ENCODE data around the gene CCDC9B.
A peak's percentile ranks its signal among the peaks of the same experiment; 100 is the strongest.

The CCDC9B gene
- 1.1 to 1.7 (median 1.5) reads per million in 4 donors for total RNA-seq

DNA sequence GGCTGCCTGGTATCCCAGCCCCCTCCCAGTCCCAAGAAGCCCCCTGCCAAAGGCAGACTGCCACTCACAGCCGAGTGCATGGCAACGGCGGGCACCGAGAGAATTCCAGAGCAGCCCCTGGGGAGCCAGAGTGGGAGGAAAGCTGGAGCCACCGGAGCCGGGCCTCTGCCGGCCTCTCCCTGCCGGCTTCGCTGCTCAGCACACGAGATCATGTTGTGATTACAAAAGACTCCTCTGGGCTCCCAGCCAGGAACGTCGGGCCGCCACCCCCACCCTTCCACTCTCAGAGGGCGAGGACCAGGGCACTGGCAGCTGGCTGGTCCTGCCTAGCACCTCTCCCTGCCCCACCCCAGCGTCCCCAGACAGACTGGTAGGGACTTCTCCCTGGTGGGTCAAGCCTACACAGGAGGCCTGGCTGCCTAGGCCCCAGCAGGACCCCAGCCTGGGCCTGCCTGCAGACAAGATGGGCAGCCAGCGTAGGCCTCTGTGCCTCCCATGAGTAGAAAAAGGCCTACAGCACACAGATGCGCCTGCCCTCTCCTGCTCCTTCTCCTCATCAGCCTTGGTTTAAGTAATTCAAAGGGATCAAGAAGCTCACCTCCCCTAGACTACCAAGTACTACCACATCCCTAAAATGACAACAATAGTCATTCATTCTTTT lies at the start of gene CCDC9B:
Gene CCDC9B, minus strand, starts transcription at position 200 of the 661 bp plus-strand sequence. Its CDS starts 120 bp downstream, at position 80.
- no peak for DNase-seq

DNA sequence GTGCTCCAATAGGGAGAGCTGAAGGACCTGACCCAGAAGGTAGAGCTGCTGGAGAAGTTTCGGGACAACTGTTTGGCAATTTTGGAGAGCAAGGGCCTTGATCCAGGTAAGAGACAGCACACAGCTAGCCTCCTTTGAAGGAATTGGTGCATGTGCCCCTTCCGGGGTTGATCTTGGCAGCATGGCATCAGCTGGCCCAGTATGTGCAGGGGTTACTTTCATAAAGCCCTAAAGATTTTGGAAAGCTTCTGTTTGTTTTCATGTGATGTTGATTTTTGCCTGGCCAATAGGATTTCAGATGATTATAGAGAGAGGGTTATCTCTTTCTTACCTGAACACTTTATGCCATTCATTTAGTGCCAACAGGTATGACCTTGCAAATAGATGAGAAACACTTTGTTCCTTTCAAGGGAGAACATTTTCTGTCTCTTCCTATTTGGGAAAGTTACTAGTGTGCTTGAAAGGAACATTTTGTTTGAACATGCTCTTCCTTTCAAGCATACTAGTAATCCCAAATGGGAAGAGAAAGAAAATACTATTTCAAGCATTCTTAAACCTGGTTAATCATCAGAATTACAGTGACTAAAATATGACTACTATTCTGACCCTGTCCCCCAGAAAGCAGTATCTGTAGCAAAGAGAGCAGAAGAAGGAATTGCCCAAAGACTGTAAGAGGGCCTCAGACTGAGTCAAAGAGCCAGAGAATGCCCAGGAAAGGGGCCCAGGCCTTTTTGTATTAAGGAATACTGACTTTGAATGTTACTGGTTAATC lies 49.3 kb upstream of the CCDC9B start:
- no peak for DNase-seq

DNA sequence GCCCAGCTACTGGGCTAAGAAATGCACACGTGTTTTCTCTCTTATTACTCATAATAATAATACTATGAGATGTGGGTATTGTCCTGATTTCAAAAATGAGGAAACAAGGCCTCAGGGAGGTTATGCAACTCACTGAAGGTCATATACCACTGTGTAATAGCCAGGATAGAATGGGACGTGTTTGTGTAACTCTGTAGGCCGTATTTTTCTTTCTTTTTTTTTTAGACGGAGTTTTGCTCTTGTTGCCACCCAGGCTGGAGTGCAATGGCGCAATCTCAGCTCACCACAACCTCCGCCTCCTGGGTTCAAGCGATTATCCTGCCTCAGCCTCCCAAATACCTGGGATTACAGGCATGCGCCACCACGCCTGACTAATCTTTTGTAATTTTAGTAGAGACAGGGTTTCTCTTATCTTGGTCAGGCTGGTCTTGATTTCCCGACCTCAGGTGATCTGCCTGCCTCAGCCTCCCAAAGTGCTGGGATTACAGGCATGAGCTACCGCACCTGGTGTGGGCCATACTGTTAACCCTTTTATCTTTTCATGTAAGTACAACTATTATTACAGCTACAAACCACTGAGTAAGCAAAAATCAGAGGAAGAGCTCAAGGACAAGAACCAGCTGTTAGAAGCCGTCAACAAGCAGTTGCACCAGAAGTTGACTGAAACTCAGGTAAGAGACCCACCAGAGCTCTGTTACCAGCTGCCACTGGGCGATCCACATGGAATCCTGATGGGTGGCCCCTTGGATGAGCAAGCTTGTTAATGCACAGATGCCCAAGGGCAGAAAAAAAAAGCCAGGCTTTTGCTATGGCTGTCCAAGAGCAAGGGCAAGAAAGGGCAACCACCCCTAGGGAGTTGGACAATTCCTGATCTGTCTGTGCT lies 48.4 kb upstream of the CCDC9B start:
- DNase-seq = no peak

DNA sequence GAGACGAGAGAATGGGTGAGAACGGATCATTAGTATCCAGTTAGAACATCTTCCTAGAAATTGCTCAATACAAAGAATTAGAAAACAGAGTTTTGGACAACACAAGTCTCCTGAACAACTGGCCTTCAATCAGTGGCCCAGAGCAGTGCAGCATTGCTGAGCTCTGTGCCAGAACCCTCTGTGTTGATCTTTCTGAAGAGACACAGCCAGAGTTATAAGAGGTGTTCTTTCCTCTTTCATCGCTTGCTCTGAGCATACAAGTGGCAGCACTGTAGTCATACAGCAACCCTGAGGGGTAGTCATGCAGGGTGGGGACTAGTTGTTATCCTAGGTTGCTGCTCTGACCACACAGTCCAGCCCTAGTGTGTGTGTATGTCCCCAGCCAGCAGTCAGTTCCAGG lies 45.7 kb upstream of the CCDC9B start:
- no peak for DNase-seq

DNA sequence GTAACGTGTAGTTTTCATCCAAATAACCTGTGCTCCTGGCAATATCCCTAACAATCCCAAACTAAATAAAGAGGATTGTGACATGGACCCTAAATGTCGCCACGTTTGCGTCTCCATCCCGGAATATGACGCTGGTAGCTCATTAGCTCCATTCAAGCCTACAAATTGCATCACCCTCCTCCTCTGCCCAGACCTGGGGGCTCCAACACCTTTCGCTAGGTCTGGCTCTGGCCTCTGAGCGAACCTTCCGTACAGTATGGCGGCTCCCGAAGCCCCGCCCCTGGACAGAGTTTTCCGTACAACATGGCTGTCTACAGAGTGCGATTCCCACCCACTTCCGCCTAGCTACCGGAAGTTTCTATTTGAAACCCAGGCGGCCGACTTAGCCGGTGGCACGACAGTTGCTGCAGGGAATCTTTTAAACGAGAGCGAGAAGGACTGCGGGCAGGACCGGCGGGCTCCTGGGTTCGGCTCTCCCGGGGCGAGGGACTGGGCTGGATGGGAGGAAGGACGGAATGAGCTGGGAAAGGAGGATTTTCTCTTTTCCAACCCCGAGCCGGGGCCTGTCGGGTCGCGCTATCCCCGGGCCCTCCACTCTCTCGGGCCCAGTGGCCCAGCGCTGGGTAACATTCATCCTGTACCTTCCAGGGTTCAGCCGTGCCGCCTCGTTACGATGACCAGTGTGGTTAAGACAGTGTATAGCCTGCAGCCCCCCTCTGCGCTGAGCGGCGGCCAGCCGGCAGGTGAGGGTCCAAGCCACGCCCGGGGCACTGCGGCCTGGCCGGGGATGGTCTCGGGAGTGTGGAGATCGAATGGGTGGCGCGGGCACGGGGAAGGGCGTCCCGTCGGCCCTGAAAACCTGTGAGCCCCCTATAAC lies 42.1 kb upstream of the CCDC9B start, which contains the start of gene KNSTRN:
Gene KNSTRN, plus strand, starts transcription at position 142 of the 877 bp plus-strand sequence. Its CDS starts 115 bp downstream, at position 257.
- peak; percentile 72 to 93 (median 88) for DNase-seq

DNA sequence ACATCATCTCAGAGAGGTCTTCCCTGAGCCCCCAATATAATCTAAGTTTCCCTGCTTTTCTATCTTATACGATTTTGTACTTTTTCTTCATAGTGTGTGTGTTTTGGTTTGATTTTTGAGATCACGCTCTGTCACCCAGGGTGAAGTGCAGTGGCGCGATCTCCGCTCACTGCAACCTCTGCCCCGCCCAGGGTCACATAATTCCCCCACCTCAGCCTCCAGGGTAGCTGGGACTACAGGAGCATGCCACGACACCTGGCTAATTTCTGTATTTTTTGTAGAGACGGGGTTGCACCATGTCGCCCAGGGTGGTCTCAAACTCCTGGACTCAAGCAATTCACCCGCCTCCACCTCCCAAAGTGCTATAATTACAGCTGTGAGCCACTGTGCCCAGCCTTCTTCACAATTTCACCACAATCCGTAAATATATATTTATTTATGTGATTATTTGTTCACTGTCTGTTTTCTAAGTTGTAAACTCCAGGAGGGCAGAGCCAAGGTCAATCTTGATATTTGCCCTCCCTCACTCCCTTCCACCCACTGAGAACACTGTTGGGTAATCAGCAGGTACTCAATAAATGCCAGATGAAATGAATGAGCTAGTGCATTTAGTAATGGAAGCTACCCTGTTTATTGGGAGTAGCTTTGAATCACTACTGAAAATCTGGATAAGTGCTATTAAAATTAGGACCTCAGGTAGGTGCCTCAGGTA lies 41.2 kb upstream of the CCDC9B start:
- no peak for DNase-seq

DNA sequence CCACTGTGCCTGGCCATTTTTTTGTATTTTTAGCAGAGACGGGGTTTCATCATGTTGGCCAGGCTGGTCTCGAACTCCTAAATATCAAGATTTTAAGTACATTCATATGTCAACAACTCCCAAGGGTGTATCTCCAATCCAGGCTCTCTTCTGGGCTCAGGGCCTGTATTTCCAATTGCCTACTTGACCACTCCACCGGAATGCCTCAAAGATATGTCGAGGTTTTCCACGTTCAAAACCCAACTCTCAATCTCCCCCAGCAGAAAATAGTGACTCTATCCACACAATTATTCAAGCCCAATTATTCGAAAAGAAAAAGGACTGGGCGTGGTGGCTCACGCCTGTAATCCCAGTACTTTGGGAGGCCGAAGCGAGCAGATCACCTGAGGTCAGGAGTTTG lies 39.9 kb upstream of the CCDC9B start:
- no peak for DNase-seq

DNA sequence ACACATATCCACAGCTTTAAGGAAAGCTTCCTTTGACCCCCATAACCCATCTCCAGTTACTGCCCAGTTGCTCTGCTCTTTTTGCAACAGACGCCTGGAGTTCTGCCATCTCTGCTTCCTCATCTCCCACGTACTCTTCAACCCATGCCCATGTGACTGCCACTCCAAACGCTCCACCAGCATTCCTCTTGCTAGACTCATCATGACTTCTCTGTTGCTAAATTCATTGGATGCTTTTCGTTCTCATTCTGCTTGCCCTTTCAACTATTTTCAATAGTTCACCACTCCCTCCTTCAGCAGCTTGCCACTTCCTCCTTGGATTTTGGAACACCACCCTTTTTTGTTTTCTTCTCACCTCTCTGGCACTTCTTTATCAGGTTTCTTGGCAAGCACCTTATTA lies 39.1 kb upstream of the CCDC9B start:
- DNase-seq = no peak

DNA sequence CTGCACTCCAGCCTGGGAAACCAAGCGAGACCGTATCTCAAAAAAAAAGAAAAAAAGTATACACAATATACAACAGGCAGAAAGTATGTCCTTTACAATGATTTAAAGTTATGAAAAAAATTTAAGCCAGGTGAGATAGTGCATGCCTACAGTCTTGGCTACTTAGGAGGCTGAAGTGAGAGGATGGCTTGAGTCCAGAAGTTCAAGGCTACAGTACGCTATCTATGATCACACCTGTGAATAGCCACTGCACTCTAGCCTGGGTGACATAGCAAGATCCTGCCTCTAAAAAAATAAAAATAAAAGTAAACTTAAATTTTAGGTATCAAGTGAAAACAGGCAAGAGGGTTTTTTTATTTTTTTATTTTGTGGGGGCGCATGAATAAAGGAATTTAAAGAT lies 38.6 kb upstream of the CCDC9B start:
- no peak for DNase-seq

DNA sequence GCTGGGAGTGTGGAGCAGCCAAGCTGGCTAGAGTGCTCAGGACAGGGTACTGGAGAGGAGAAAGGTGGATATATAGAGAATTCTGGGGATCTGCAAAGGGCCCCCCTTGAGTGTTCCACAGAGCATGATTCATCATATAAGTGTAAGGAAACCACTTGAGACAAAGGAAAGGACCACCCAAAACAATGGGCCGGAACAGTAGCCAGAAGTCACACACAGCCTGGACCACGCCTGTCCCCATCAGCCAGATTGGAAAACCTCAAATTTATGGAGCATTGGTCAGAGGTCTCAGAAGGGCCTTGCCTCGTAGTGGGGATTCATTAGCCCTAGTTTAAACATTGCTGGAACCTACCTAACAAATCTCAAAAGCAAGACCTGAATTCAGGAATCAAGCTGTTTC lies 36.9 kb upstream of the CCDC9B start:
- DNase-seq = no peak

DNA sequence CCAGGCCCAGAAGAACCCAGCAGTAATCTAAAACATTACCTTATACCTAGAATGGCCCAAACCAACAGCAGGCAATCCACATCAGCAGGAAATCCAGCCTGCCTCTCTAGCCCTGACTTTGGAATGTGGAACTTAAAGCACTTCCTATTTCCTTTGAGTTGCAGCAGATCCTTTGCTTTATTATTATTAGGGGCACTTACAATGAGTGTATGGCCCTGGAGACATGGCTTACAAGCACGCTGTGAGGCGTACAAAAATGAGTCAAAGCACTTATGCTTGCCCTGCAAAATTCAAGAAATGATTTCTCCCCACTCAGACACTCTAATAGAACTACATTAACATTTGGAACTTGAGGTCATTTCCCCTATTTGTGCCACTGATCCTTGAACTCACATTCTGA lies 32.2 kb upstream of the CCDC9B start:
- no peak for DNase-seq

DNA sequence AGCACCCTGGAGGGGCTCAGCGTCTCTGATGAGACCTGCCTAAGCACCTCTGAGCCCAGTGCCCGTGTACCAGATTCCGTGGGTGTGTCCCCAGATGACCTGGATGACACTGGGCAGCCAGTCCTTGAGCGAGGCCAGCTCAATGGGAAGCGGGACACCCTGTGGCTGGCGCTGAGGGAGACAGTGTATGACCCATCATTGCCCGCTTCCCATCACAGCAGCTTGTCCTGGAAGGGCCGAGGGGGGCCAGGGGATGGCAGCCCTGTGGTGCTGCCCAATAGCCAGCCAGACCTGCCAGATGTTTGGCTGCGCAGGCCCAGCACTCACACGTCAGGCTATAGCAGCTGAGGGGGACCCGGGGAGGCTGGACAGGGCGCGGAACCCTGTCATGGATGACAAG lies 29.2 kb upstream of the CCDC9B start:
- no peak for DNase-seq

DNA sequence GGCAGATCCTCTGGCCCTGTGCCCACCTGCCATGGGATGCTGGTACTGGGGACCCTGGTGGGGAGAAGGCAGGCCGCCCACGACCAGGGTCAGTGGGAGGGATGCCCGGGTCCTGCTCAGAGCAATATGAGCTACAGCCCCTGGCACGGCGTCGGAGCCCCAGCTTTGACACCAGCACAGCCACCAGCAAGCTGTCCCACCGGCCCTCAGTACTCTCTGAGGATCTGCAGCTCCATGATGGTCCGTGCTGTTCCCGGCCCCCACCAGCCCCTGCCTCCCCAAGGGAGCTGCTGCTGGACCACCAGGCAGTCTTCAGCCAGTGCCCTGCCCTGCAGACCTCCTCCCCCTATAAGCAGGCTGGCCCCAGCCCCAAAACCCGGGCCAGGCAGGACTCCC lies 28.7 kb upstream of the CCDC9B start:
- no peak for DNase-seq

DNA sequence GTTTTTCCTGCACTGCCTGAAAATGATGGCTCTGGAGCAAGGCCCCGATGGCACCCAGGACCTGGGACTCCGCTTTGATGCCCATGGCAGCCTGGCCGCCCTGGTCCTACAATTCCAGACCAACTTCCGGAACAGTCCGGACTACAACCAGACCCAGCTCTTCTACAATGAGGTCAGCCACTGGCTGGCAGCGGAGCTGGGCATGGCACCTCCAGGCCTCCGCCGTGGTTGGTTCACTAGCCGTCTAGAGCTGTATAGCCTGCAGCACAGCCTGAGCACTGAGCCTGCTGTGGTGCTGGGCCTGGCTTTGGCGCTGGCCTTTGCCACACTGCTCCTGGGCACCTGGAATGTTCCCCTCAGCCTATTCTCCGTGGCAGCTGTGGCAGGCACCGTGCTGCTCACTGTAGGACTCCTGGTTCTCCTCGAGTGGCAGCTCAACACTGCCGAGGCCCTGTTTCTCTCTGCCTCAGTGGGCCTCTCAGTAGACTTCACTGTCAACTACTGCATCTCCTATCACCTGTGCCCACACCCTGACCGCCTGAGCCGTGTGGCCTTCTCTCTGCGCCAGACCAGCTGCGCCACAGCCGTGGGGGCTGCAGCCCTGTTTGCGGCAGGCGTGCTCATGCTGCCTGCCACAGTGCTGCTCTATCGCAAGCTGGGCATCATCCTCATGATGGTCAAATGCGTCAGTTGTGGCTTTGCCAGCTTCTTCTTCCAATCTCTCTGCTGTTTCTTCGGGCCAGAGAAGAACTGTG lies 28.2 kb upstream of the CCDC9B start:
- DNase-seq = no peak

DNA sequence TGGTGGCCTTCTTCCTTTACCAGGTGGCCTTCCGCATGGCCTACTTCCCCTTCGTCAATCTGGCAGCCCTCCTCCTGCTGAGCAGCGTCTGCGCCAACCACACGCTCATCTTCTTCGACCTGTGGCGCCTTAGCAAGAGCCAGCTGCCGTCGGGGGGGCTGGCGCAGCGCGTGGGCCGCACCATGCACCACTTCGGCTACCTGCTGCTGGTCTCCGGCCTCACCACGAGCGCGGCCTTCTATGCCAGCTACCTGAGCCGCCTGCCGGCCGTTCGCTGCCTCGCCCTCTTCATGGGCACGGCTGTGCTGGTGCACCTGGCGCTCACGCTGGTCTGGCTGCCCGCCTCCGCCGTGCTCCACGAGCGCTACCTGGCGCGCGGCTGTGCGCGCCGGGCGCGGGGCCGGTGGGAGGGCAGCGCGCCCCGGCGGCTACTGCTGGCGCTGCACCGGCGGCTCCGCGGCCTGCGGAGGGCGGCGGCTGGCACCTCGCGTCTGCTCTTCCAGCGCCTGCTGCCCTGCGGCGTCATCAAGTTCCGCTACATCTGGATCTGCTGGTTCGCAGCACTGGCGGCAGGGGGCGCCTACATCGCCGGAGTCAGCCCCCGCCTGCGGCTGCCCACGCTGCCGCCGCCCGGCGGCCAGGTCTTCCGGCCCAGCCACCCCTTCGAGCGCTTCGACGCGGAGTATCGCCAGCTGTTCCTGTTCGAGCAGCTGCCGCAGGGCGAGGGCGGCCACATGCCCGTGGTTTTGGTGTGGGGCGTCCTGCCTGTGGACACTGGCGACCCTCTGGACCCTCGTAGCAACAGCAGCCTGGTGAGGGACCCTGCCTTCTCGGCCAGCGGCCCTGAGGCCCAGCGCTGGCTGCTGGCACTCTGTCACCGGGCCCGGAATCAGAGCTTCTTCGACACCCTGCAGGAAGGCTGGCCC lies 27.2 kb upstream of the CCDC9B start:
- peak; percentile 78 to 94 (median 84) for DNase-seq

DNA sequence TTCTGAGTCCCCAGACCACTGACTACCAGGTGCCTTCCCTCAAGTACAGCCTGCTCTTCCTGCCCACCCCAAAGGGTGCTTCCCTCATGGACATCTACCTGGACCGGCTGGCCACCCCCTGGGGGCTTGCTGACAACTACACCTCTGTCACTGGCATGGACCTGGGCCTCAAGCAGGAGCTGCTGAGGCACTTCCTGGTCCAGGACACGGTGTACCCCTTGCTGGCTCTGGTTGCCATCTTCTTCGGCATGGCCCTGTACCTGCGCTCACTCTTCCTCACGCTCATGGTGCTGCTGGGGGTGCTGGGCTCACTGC lies 26.6 kb upstream of the CCDC9B start:
- no peak for DNase-seq

DNA sequence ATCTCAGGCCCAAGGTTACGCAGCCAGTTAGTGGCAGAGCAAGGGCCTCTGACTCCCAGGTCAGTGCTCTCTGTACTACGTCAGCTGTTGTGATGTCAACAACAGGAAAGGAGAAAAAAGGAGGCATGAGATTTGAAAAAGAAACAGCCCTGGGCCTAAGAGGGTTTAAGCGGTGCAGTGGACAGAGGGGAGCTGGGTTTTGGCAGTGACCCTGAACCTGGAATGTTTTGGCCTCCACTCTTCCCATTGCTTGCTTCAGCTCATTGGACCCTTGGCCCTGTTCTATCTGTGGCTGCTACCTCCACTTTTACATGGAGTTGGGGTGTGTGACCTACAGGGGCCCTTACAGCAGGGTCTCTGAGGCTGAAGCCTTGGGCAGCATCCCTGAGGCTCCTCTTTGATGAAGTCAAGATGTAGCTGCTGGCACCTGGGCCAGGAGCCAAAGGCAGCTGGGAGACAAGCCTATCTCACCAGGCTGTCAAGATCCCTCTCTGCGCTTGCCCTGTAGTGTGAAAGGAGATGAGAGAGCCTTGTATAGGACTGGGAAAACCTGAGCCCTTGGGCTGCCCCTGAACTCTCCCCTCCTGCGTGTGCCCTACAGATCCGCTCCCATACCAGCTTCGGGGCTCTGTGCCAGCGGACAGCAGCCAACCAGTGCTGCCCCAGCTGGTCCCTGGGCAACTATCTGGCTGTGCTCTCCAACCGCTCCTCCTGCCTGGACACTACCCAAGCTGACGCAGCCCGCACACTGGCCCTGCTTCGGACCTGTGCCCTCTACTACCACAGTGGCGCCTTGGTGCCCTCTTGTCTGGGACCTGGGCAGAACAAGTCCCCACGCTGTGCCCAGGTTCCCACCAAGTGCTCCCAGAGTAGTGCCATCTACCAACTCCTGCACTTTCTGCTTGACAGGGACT lies 26.0 kb upstream of the CCDC9B start:
- DNase-seq = no peak

DNA sequence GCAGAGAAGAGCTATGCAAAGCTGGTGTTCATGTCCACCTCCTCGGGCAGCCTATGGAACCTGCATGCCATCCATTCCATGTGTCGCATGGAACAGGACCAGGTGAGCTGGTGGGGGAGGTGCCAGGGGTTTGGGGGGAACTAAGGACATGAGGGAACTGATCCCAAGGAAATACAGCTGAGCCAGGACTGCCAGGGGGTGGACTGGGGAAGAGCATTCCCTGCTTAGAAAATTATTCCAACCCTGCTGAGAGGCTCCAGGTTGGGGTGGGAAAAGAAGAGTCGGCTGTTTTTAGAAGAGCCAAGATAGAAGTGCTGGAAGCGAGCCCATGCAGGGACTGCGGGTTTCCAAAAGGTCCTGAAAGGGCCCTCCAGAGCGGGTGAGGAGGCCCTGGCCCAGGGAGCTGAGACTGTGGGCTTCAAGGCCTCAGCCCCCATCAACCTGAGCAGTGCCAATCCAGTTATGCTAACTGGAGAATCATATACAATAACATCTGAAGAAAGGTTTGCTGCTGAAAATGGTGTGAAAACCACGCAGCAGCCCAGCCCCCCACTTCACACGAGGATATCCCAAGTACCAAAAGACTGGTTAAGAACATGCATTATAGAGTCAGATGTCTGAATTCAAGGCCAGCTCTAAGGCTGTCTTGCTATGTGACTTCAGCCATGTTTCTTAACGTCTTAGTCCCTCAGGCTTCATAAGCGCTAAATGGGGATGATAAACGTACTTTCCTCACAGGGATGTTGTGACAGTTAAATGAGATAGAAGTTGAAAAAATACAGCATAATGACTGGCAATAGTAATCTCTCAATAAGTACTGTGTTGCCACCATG lies 25.1 kb upstream of the CCDC9B start:
- no peak for DNase-seq
